ENCODE data around the gene KIF26B. TPM values are rescaled to one million over a fixed set of nuclear protein-coding genes. Genes with fewer than 3 reads are reported as not detected.

The KIF26B gene
- total and polyA plus RNA-seq, 10 of the 15 experiments (the other 5 are each of a cell fraction or from before 2014, with no cell fraction given): 0.35 to 11.6 (median 2.2) TPM

GRCh38 chr1:245332085-245332484 is 177.3 kb downstream of the KIF26B start:
- no TSS peak for BruUV-seq (replicated peaks)
- ATAC-seq (no peak), DNase-seq (ENCODE audit: low read depth, low spot score) (no peak), FAIRE-seq (no peak)
- Histone ChIP-seq H3K4me2 (ENCODE audit: control insufficient read depth, insufficient read depth) (no peak overlapping the region), H3K4me3 (no peak overlapping the region), H3K27me3 (replicated peaks in 1 of 2; ENCODE audit: control insufficient read depth in 2 of 2, insufficient read depth in 2 of 2, low read length in 1 of 2) (no peaks in the 10 kb centered on the region), H3K9me3 (replicated peaks; ENCODE audit: control insufficient read depth, insufficient read depth, low read length) (no peaks in the 10 kb centered on the region), H2AFZ (ENCODE audit: control insufficient read depth, low read depth, low read length) (no peak overlapping the region), H3K36me3 (ENCODE audit: control insufficient read depth in 2 of 2, insufficient read depth in 2 of 2, low read length in 1 of 2) (no peaks in the 10 kb centered on the region), H3K79me2 (ENCODE audit: control insufficient read depth, insufficient read depth, low read length) (no peaks in the 10 kb centered on the region), H4K20me1 (ENCODE audit: control insufficient read depth, insufficient read depth) (no peaks in the 10 kb centered on the region), H3K4me1 (ENCODE audit: control insufficient read depth, insufficient read depth, low read length) (no peaks in the 10 kb centered on the region), H3K27ac (ENCODE audit: control insufficient read depth, insufficient read depth) (no peak overlapping the region), H3K9ac (ENCODE audit: control insufficient read depth, insufficient read depth, low read length) (no peak overlapping the region)
- CTCF ChIA-PET: no interaction called here
- in situ Hi-C loops (cut with MboI) (no loop called here), intact Hi-C loops (cut with micrococcal nuclease; ENCODE audit: unreplicated experiment) (no loop called here)
- 10% methylated on average over 6 of the region's 6 CpGs for WGBS (ENCODE audit: insufficient coverage, insufficient replicate concordance, low lambda C conversion rate, missing lambda C conversion rate)
- SMC1A ChIA-PET (ENCODE audit: uncharacterized antibody, unreplicated experiment): no interaction called here
- TF ChIP-seq NFIC (IDR thresholded peaks at IDR 0.05; ENCODE audit: low read depth, low read length) (no peak), NBN (IDR thresholded peaks at IDR 0.05) (no peak), STAT1 (conservative IDR thresholded peaks at IDR 0.05) (no peak), USF2 (IDR thresholded peaks at IDR 0.05; ENCODE audit: borderline replicate concordance, low read depth, low read length) (no peak)
- RAD21 ChIA-PET (ENCODE audit: unreplicated experiment): no interaction called here
- POLR2A ChIA-PET: no interaction called here

GRCh38 chr1:245332513-245332912 is 177.7 kb downstream of the KIF26B start:
- H3K9me3 ChIP-seq (replicated peaks; ENCODE audit: control insufficient read depth, insufficient read depth, low read length): no peaks in the 10 kb centered on the region
- ATAC-seq: no peak
- RAD21 ChIA-PET (ENCODE audit: unreplicated experiment): no interaction called here
- in situ Hi-C loops (cut with MboI): no loop called here
- POLR2A ChIA-PET: no interaction called here
- BruUV-seq (replicated peaks): no TSS peak
- SMC1A ChIA-PET (ENCODE audit: uncharacterized antibody, unreplicated experiment): no interaction called here
- no peak for DNase-seq (ENCODE audit: low read depth, low spot score)
- H3K4me1 ChIP-seq (ENCODE audit: control insufficient read depth, insufficient read depth, low read length): no peaks in the 10 kb centered on the region
- no peak overlapping the region for H3K4me3 ChIP-seq
- CTCF ChIA-PET: no interaction called here
- no peaks in the 10 kb centered on the region for H4K20me1 ChIP-seq (ENCODE audit: control insufficient read depth, insufficient read depth)
- H3K79me2 ChIP-seq (ENCODE audit: control insufficient read depth, insufficient read depth, low read length): no peaks in the 10 kb centered on the region
- H3K9ac ChIP-seq (ENCODE audit: control insufficient read depth, insufficient read depth, low read length): no peak overlapping the region
- H2AFZ ChIP-seq (ENCODE audit: control insufficient read depth, low read depth, low read length): no peak overlapping the region
- no peaks in the 10 kb centered on the region for H3K36me3 ChIP-seq (ENCODE audit: control insufficient read depth in 2 of 2, insufficient read depth in 2 of 2, low read length in 1 of 2)
- no peak for FAIRE-seq
- H3K4me2 ChIP-seq (ENCODE audit: control insufficient read depth, insufficient read depth): no peak overlapping the region
- WGBS (ENCODE audit: insufficient coverage, insufficient replicate concordance, low lambda C conversion rate, missing lambda C conversion rate): 9% methylated on average over 6 of the region's 6 CpGs
- no peak overlapping the region for H3K27ac ChIP-seq (ENCODE audit: control insufficient read depth, insufficient read depth)
- H3K27me3 ChIP-seq (replicated peaks in 1 of 2; ENCODE audit: control insufficient read depth in 2 of 2, insufficient read depth in 2 of 2, low read length in 1 of 2): no peaks in the 10 kb centered on the region
- intact Hi-C loops (cut with micrococcal nuclease; ENCODE audit: unreplicated experiment): no loop called here
- TF ChIP-seq MLLT1 (IDR thresholded peaks at IDR 0.05): no peak
- TF ChIP-seq CTCF (IDR thresholded peaks at IDR 0.05 in 2 of 3, conservative IDR thresholded peaks at IDR 0.05 in 1 of 3; ENCODE audit: control insufficient read depth in 2 of 3, extremely low read depth in 1 of 3, insufficient read depth in 1 of 3, low read depth in 3 of 3, low read length in 3 of 3): no peak
- TF ChIP-seq E2F8 (IDR thresholded peaks at IDR 0.05; ENCODE audit: low read depth, partially characterized antibody): no peak
- TF ChIP-seq STAT1 (conservative IDR thresholded peaks at IDR 0.05): no peak
